Right lobe of liver (tissue), 6 donors: ENCODE results near the gene TUBAL3. TPM values are rescaled to one million over a fixed set of nuclear protein-coding genes. Genes with fewer than 3 reads are reported as not detected.

Experiments used
- ATAC-seq, 4 donors: fragments of 200-7000 bp; cut with Tn5 transposase; one replicate each; pipeline ENCODE4 v1.9.1; 2020; ENCODE audit warnings: mild to moderate bottlenecking in 4 of 4, moderate library complexity in 4 of 4
- DNase-seq, 3 donors: peaks; one replicate each; pipeline ENCODE4 v3.0.0-alpha.2; 2020
- H3K27ac ChIP-seq, 3 donors: fragments of 200-600 bp; one replicate each; pipeline ENCODE4 v1.8.0; 2022
- H3K27me3 ChIP-seq, 2 donors: fragments of 200-600 bp; one replicate each; pipeline ENCODE4 v1.8.0; 2022
- H3K36me3 ChIP-seq, 4 donors: fragments of 200-600 bp; sonication (generic) in 1 of 4; one replicate each; pipeline versions ENCODE4 v1.5.1 to v1.8.0; 2017 to 2022; ENCODE audit warnings: control low read depth in 1 of 4
- H3K4me1 ChIP-seq, 4 donors: fragments of 200-600 bp; sonication (generic) in 1 of 4; one replicate each; pipeline versions ENCODE4 v1.5.1 to v1.8.0; 2017 to 2022; ENCODE audit warnings: control low read depth in 1 of 4
- H3K4me3 ChIP-seq, 3 donors: fragments of 200-600 bp; one replicate each; pipeline ENCODE4 v1.8.0; 2022
- H3K9me3 ChIP-seq, 4 donors: fragments of 200-600 bp; sonication (generic) in 1 of 4; one replicate each; pipeline versions ENCODE4 v1.5.1 to v1.8.0; 2017 to 2022; ENCODE audit warnings: control low read depth in 1 of 4
- POLR2A ChIP-seq: fragments of 450-650 bp; IDR thresholded peaks from one replicate; pipeline ENCODE4 v1.6.1; 2017; ENCODE audit warnings: antibody characterized with exemption, mild to moderate bottlenecking
- WGBS: methylation state at CpG from one replicate; pipeline ENCODE4 v1.1.6; 2018; ENCODE audit warnings: low coverage, low lambda C conversion rate; ENCODE audit not compliant: insufficient coverage; ENCODE audit errors: missing lambda C conversion rate; 5-methylcytosine and 5-hydroxymethylcytosine counted together
- intact Hi-C, 2 donors: fragments of 100-400 bp; cut with DNase I; formaldehyde crosslinking; loops; one replicate each; pipeline versions ENCODE4 v1.11.2 to v1.14.1; 2022
- total RNA-seq, 6 experiments: library from RNA; depleted of rRNA in 2 of 6; stranded (reverse); fragments of >200 nt in 2 of 6; fragmentation: NEBNext Ultra II Directional in 3 of 6; extraction: Animal tissue kit (Norgen Biotek cat#: 25700) in 3 of 6; gene quantifications; one replicate each; pipeline versions ENCODE4 v1.1.0 to v1.2.4, GENCODE V29; 2016 to 2023
- TF ChIP-seq, protein P1 (sequence below), 4 donors: fragments of 200-600 bp in 3 of 4; fragments of 450-650 bp in 1 of 4; IDR thresholded peaks; one replicate each; pipeline versions ENCODE4 v1.5.1 to v1.8.0; 2016 to 2022; ENCODE audit warnings: antibody characterized with exemption in 4 of 4, mild to moderate bottlenecking in 2 of 4
- donor health status: DM: no; HTN: yes; CAD: no.
- donor health status: DM: no; HTN: no; CAD: no.
- donor health status: DM: no; HTN: no; CAD: no.
- donor health status: DM: no; HTN: yes; CAD: no.
- donor health status: DM: no; HTN: yes; CAD: no.

TUBAL3 gene
- total RNA-seq, 6 experiments from 2014 or later: not detected

DNA sequence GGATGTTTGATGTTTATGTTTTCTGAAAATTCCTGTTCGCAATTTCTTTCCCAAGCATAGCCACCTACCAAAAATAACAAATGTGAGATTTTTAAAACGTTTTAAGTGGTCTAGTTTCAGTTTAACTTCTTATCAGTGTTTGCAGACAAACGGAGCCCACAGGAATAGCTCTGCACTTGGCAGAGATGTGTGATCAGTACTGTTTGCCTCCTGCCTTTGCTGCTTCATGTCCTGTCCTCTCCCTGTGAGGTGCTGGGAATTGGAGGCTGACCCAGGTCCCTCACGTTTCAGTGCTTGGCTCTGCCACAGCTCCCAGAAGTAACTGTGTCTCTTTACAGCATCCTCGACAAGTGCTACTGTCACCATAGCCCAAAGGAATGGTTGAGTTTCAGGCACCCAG is 38.7 kb downstream of the TUBAL3 start:
- Histone ChIP-seq H3K27me3 (no peaks in the 10 kb centered on the region), H3K4me3 (no peak overlapping the region), H3K9me3 (no peaks in the 10 kb centered on the region), H3K27ac (no peak overlapping the region), H3K4me1 (no peaks in the 10 kb centered on the region), H3K36me3 (no peaks in the 10 kb centered on the region)
- intact Hi-C loops: no loop called here
- no peak for TF ChIP-seq POLR2A
- TF ChIP-seq, protein P1, sequence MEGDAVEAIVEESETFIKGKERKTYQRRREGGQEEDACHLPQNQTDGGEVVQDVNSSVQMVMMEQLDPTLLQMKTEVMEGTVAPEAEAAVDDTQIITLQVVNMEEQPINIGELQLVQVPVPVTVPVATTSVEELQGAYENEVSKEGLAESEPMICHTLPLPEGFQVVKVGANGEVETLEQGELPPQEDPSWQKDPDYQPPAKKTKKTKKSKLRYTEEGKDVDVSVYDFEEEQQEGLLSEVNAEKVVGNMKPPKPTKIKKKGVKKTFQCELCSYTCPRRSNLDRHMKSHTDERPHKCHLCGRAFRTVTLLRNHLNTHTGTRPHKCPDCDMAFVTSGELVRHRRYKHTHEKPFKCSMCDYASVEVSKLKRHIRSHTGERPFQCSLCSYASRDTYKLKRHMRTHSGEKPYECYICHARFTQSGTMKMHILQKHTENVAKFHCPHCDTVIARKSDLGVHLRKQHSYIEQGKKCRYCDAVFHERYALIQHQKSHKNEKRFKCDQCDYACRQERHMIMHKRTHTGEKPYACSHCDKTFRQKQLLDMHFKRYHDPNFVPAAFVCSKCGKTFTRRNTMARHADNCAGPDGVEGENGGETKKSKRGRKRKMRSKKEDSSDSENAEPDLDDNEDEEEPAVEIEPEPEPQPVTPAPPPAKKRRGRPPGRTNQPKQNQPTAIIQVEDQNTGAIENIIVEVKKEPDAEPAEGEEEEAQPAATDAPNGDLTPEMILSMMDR (IDR thresholded peaks at IDR 0.05): no peak
- ATAC-seq: peak in 3 of 4 donors; percentile 27 to 37 (median 36)
- DNase-seq: no peak
- 6% methylated on average over 5 of the region's 5 CpGs for WGBS

DNA sequence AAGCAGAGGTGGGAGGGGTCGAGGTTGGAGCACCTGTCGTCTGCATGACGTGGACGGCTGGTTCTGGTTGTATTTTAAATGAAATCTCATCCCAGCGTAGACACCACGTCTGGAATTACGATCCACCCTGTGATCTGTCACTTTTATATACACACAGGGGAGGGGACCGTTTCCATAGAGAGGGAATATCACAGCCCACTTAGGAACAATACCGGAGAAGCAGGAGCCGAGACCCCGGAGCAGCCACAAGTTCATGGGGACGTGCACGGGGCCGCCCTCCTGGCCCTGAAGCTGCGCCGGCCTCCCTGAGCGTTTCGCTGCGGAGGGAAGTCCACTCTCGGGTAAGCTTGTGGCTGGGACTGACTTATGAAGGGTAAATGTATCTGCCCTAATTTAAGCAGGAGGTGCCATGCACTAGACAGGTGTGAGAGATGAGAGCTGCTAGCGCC is 39.7 kb downstream of the TUBAL3 start, which contains the start of gene UCN3:
UCN3 (plus strand) TSS at position 77 of the 449 bp plus-strand sequence. CDS start 8,755 bp downstream, outside the sequence.
- ATAC-seq (peak in 1 of 4 donors; percentile 19), DNase-seq (no peak)
- no peak within 1 kb of the TSS for H3K4me3 ChIP-seq
- intact Hi-C loops: no loop called here
- no peaks in the 10 kb centered on the region for H3K27me3 ChIP-seq
- no peaks in the 10 kb centered on the region for H3K4me1 ChIP-seq
- no peaks in the 10 kb centered on the region for H3K9me3 ChIP-seq
- TF ChIP-seq, protein P1 (IDR thresholded peaks at IDR 0.05): no peak
- no peak for TF ChIP-seq POLR2A
- H3K36me3 ChIP-seq: no peaks in the 10 kb centered on the region
- no peak within 1 kb of the TSS for H3K27ac ChIP-seq
- WGBS: 56% methylated on average over 14 of the region's 21 CpGs

DNA sequence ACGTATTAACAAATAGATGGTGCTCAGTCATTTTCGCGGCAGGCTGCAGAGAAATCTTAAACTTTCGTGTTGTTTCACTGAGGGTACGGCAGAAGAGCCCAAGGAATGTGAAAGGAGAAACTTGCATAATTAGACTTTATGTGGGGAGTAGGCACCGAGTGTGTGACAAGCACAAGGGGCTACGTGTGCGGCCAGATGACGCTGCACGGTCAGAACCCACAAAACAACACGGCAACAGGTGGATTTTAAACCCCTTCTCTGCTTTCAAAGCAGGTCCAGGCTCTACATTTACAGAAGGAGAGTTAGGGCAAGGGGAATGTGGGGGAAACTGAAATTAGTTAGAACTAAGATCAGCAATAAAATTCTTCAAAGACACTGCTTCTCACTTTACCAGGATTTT is 40.3 kb downstream of the TUBAL3 start:
- no peak overlapping the region for H3K27ac ChIP-seq
- no peaks in the 10 kb centered on the region for H3K36me3 ChIP-seq
- ATAC-seq (no peak), DNase-seq (no peak)
- H3K4me3 ChIP-seq: no peak overlapping the region
- WGBS: 88% methylated on average over 11 of the region's 11 CpGs
- H3K27me3 ChIP-seq: no peaks in the 10 kb centered on the region
- intact Hi-C loops: no loop called here
- no peaks in the 10 kb centered on the region for H3K4me1 ChIP-seq
- no peak for TF ChIP-seq POLR2A
- TF ChIP-seq, protein P1 (IDR thresholded peaks at IDR 0.05): no peak
- H3K9me3 ChIP-seq: no peaks in the 10 kb centered on the region

DNA sequence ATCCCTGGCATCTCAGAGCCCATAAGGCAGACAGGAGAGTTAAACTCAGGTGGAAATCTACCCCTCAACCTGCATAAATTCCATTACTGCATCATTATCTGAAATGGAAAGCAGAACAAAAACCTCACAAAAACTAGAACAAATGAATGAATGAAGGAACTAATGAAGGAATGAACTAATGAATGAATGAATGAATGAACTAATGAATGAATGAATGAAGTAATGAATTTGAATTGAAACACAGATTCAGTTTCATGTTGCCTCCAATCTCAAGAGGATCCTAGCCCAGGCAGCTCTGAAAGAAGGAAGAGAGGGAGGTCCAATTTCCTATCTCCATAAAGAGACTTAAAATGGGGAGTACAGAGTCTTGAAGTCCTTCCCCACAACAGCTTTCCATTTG is 41.8 kb downstream of the TUBAL3 start:
- TF ChIP-seq, protein P1 (IDR thresholded peaks at IDR 0.05): no peak
- Histone ChIP-seq H3K27me3 (no peaks in the 10 kb centered on the region), H3K4me1 (no peaks in the 10 kb centered on the region), H3K27ac (no peak overlapping the region), H3K36me3 (no peaks in the 10 kb centered on the region), H3K9me3 (no peaks in the 10 kb centered on the region), H3K4me3 (no peak overlapping the region)
- DNase-seq: no peak
- no peak for ATAC-seq
- intact Hi-C loops: no loop called here

DNA sequence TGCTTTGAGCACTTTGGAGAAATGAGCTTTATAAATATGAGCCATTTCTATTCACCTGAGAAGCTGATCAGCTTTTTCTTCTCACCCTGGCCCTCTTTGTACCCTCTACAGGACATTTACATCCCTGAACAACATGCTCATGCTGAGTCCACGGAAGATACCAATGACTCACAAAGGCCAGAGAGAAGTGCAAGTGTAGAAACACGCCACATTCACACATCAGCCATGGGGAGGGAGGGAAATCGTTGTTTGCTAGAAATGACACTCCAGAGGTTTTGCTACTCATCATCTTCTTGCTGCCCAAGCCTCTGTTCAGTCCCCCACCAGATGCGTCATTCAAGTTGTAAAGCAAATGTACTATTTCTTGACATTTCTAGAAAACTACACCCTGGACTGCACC is 42.7 kb downstream of the TUBAL3 start:
- no peak for TF ChIP-seq POLR2A
- TF ChIP-seq, protein P1 (IDR thresholded peaks at IDR 0.05): no peak
- intact Hi-C loops: no loop called here
- 69% methylated on average over 4 of the region's 4 CpGs for WGBS

More for the DNA sequence above, 42.7 kb downstream of the TUBAL3 start:
- Histone ChIP-seq H3K36me3 (no peaks in the 10 kb centered on the region), H3K4me3 (no peak overlapping the region), H3K27ac (no peak overlapping the region), H3K27me3 (no peaks in the 10 kb centered on the region), H3K4me1 (no peaks in the 10 kb centered on the region), H3K9me3 (no peaks in the 10 kb centered on the region)
- ATAC-seq (no peak), DNase-seq (no peak)
